GM23338 (cell line): Measurements from ENCODE around the gene RNF19B. TPM values are rescaled to one million over a fixed set of nuclear protein-coding genes. Genes with fewer than 3 reads are reported as not detected.
A peak's percentile ranks its signal among the peaks of the same experiment; 100 is the strongest.
"Not testable (repeated sequence)": the region's sequence is repeated elsewhere in the genome, so short reads cannot be mapped to it uniquely, and the experiment has no call there.

Experiments used
- ATAC-seq: fragments of 200-7000 bp; cut with Tn5 transposase; 3 replicates; pipeline ENCODE4 v1.9.1; 2020
- DNase-seq: peaks from one replicate; pipeline ENCODE4 v3.0.0-alpha.2; 2015; ENCODE audit warnings: low spot score
- H2AFZ ChIP-seq: fragments of 200-600 bp; sonication (generic); 2 replicates; pipeline ENCODE4 v1.8.0; 2016; ENCODE audit warnings: antibody characterized with exemption, mild to moderate bottlenecking, moderate library complexity
- H3F3A ChIP-seq: fragments of 200-600 bp; sonication (generic); replicated peaks from 2 replicates; pipeline ENCODE4 v1.8.0; 2017; ENCODE audit warnings: antibody characterized with exemption, mixed run types, low read depth
- H3K27ac ChIP-seq: fragments of 200-600 bp; sonication (generic); 2 replicates; pipeline ENCODE4 v1.6.1; 2016; ENCODE audit warnings: low read depth
- H3K27me3 ChIP-seq: fragments of 200-600 bp; sonication (generic); 2 replicates; pipeline ENCODE4 v1.8.0; 2016; ENCODE audit warnings: mild to moderate bottlenecking, mixed run types, moderate library complexity; ENCODE audit not compliant: insufficient read depth
- H3K36me3 ChIP-seq: fragments of 200-600 bp; sonication (generic); 2 replicates; pipeline ENCODE4 v1.8.0; 2016; ENCODE audit warnings: mild to moderate bottlenecking; ENCODE audit not compliant: insufficient read depth
- H3K4me1 ChIP-seq: fragments of 200-600 bp; sonication (generic); 2 replicates; pipeline ENCODE4 v1.8.0; 2016; ENCODE audit warnings: mild to moderate bottlenecking, moderate library complexity; ENCODE audit not compliant: insufficient read depth
- H3K4me2 ChIP-seq: fragments of 200-600 bp; sonication (generic); 2 replicates; pipeline ENCODE4 v1.7.1; 2017; ENCODE audit warnings: mixed run types
- H3K4me3 ChIP-seq: fragments of 200-600 bp; sonication (generic); 2 replicates; pipeline ENCODE4 v1.6.1; 2016; ENCODE audit warnings: mixed run types
- H3K79me2 ChIP-seq: fragments of 200-600 bp; sonication (generic); replicated peaks from 2 replicates; pipeline ENCODE4 v1.8.0; 2017; ENCODE audit warnings: mild to moderate bottlenecking; ENCODE audit not compliant: insufficient read depth
- H3K9me2 ChIP-seq: fragments of 200-600 bp; sonication (generic); 2 replicates; pipeline ENCODE4 v1.8.0; 2017; ENCODE audit not compliant: insufficient read depth
- H4K20me1 ChIP-seq: fragments of 200-600 bp; sonication (generic); replicated peaks from 2 replicates; pipeline ENCODE4 v1.8.0; 2017; ENCODE audit warnings: mild to moderate bottlenecking; ENCODE audit not compliant: insufficient read depth
- H3K27ac Mint-ChIP-seq: 2 replicates; pipeline ENCODE4 v1.8.0; 2020; ENCODE audit warnings: inconsistent platforms, mild to moderate bottlenecking, moderate library complexity, mixed read lengths
- H3K27me3 Mint-ChIP-seq: 3 replicates; pipeline ENCODE4 v1.8.0; 2022; ENCODE audit warnings: low read depth, mild to moderate bottlenecking, moderate library complexity, mixed read lengths, inconsistent platforms; ENCODE audit not compliant: insufficient read depth, poor library complexity
- H3K36me3 Mint-ChIP-seq: 3 replicates; pipeline ENCODE4 v1.8.0; 2021; ENCODE audit warnings: low read depth, mild to moderate bottlenecking, inconsistent platforms, moderate library complexity, mixed read lengths
- H3K4me1 Mint-ChIP-seq: 3 replicates; pipeline ENCODE4 v1.8.0; 2020; ENCODE audit warnings: mild to moderate bottlenecking, inconsistent platforms, mixed read lengths
- H3K4me3 Mint-ChIP-seq: 3 replicates; pipeline ENCODE4 v1.8.0; 2021; ENCODE audit warnings: moderate library complexity, mild to moderate bottlenecking, inconsistent platforms, mixed read lengths
- H3K9me3 Mint-ChIP-seq: 3 replicates; pipeline ENCODE4 v1.8.0; 2020; ENCODE audit warnings: moderate library complexity, mild to moderate bottlenecking, inconsistent platforms, mixed read lengths
- CREB1 ChIP-seq: fragments of 250-450 bp; sonication (Bioruptor Pico); IDR thresholded peaks from 2 replicates; pipeline ENCODE4 v1.5.0; 2020; ENCODE audit warnings: low read depth, mild to moderate bottlenecking, moderate library complexity
- ZNF462 ChIP-seq: fragments of 250-450 bp; sonication (Bioruptor Pico); IDR thresholded peaks from 2 replicates; pipeline ENCODE4 v1.5.0; 2020; ENCODE audit warnings: mild to moderate bottlenecking, moderate library complexity
- polyA plus RNA-seq: library from polyadenylated mRNA; unstranded; fragments of >200 nt; fragmentation: Nextera tagmentation; extraction: Ambion mirVana; gene quantifications from 2 replicates; pipeline ENCODE4 v1.2.1, GENCODE V29; 2016
- total RNA-seq: library from RNA; depleted of rRNA; stranded (reverse); fragments of >200 nt; shearing (Covaris generic); gene quantifications from 2 replicates; pipeline ENCODE4 v1.2.3, GENCODE V29; 2014

RNF19B gene
- total and polyA plus RNA-seq, 2 experiments from 2014 or later, result 2.9 to 11.9 TPM

GRCh38 chr1:32977546-32978087, 13.0 kb upstream of the RNF19B start (continued):
- TF ChIP-seq ZNF462, result no peak
- TF ChIP-seq CREB1 (CRISPR knock-in tag), result no peak

- H3K9me3 Mint-ChIP-seq, result peaks cover 19% of the 10 kb centered on the region
- H3K4me3 ChIP-seq, H3F3A ChIP-seq, H3K36me3 ChIP-seq, DNase-seq, H3K27ac Mint-ChIP-seq, H3K4me3 Mint-ChIP-seq, H3K9me2 ChIP-seq, H3K4me2 ChIP-seq, H2AFZ ChIP-seq, H4K20me1 ChIP-seq, H3K79me2 ChIP-seq, H3K4me1 ChIP-seq, H3K27ac ChIP-seq, ATAC-seq: not testable (repeated sequence)
- peaks cover 31% of the 10 kb centered on the region for H3K27me3 ChIP-seq
- peaks cover 21% of the 10 kb centered on the region for H3K4me1 Mint-ChIP-seq
- H3K27me3 Mint-ChIP-seq, result peaks cover 24% of the 10 kb centered on the region
- H3K36me3 Mint-ChIP-seq, result peaks cover 13% of the 10 kb centered on the region
These were observed 10.4 kb upstream of the RNF19B start for GRCh38 chr1:32975055-32975454.

GRCh38 chr1:32973458-32973857, 8.8 kb upstream of the RNF19B start:
- not testable (repeated sequence) for H3K4me1 ChIP-seq, H4K20me1 ChIP-seq, ATAC-seq, H3K4me2 ChIP-seq, H2AFZ ChIP-seq, DNase-seq, H3K9me2 ChIP-seq, H3K27ac ChIP-seq, H3K27ac Mint-ChIP-seq, H3F3A ChIP-seq, H3K79me2 ChIP-seq, H3K36me3 ChIP-seq
- peaks cover 24% of the 10 kb centered on the region for H3K27me3 Mint-ChIP-seq
- H3K4me1 Mint-ChIP-seq, result peaks cover 15% of the 10 kb centered on the region
- peak overlapping the region; percentile 74; the same call in 1 of the 3 replicates for H3K4me3 Mint-ChIP-seq
- peaks cover 19% of the 10 kb centered on the region for H3K9me3 Mint-ChIP-seq
- H3K36me3 Mint-ChIP-seq, result peaks cover 13% of the 10 kb centered on the region
- Histone ChIP-seq H3K27me3 (peaks cover 38% of the 10 kb centered on the region), H3K4me3 (0 out of 2 replicates have a peak overlapping the region, but pooled peaks have one; percentile 76)
